GM23338 (cell line): ENCODE results near the gene DIRAS2. TPM values are rescaled to one million over a fixed set of nuclear protein-coding genes. Genes with fewer than 3 reads are reported as not detected.

Experiments used
- ATAC-seq: fragments of 200-7000 bp; cut with Tn5 transposase; 3 replicates; pipeline ENCODE4 v1.9.1; 2020
- DNase-seq: peaks from one replicate; pipeline ENCODE4 v3.0.0-alpha.2; 2015; ENCODE audit warnings: low spot score
- H2AFZ ChIP-seq: fragments of 200-600 bp; sonication (generic); 2 replicates; pipeline ENCODE4 v1.8.0; 2016; ENCODE audit warnings: antibody characterized with exemption, mild to moderate bottlenecking, moderate library complexity
- H3F3A ChIP-seq: fragments of 200-600 bp; sonication (generic); replicated peaks from 2 replicates; pipeline ENCODE4 v1.8.0; 2017; ENCODE audit warnings: antibody characterized with exemption, mixed run types, low read depth
- H3K27ac ChIP-seq: fragments of 200-600 bp; sonication (generic); 2 replicates; pipeline ENCODE4 v1.6.1; 2016; ENCODE audit warnings: low read depth
- H3K27me3 ChIP-seq: fragments of 200-600 bp; sonication (generic); 2 replicates; pipeline ENCODE4 v1.8.0; 2016; ENCODE audit warnings: mild to moderate bottlenecking, mixed run types, moderate library complexity; ENCODE audit not compliant: insufficient read depth
- H3K36me3 ChIP-seq: fragments of 200-600 bp; sonication (generic); 2 replicates; pipeline ENCODE4 v1.8.0; 2016; ENCODE audit warnings: mild to moderate bottlenecking; ENCODE audit not compliant: insufficient read depth
- H3K4me1 ChIP-seq: fragments of 200-600 bp; sonication (generic); 2 replicates; pipeline ENCODE4 v1.8.0; 2016; ENCODE audit warnings: mild to moderate bottlenecking, moderate library complexity; ENCODE audit not compliant: insufficient read depth
- H3K4me2 ChIP-seq: fragments of 200-600 bp; sonication (generic); 2 replicates; pipeline ENCODE4 v1.7.1; 2017; ENCODE audit warnings: mixed run types
- H3K4me3 ChIP-seq: fragments of 200-600 bp; sonication (generic); 2 replicates; pipeline ENCODE4 v1.6.1; 2016; ENCODE audit warnings: mixed run types
- H3K79me2 ChIP-seq: fragments of 200-600 bp; sonication (generic); replicated peaks from 2 replicates; pipeline ENCODE4 v1.8.0; 2017; ENCODE audit warnings: mild to moderate bottlenecking; ENCODE audit not compliant: insufficient read depth
- H3K9me2 ChIP-seq: fragments of 200-600 bp; sonication (generic); 2 replicates; pipeline ENCODE4 v1.8.0; 2017; ENCODE audit not compliant: insufficient read depth
- H4K20me1 ChIP-seq: fragments of 200-600 bp; sonication (generic); replicated peaks from 2 replicates; pipeline ENCODE4 v1.8.0; 2017; ENCODE audit warnings: mild to moderate bottlenecking; ENCODE audit not compliant: insufficient read depth
- H3K27ac Mint-ChIP-seq: 2 replicates; pipeline ENCODE4 v1.8.0; 2020; ENCODE audit warnings: inconsistent platforms, mild to moderate bottlenecking, moderate library complexity, mixed read lengths
- H3K27me3 Mint-ChIP-seq: 3 replicates; pipeline ENCODE4 v1.8.0; 2022; ENCODE audit warnings: low read depth, mild to moderate bottlenecking, moderate library complexity, mixed read lengths, inconsistent platforms; ENCODE audit not compliant: insufficient read depth, poor library complexity
- H3K36me3 Mint-ChIP-seq: 3 replicates; pipeline ENCODE4 v1.8.0; 2021; ENCODE audit warnings: low read depth, mild to moderate bottlenecking, inconsistent platforms, moderate library complexity, mixed read lengths
- H3K4me1 Mint-ChIP-seq: 3 replicates; pipeline ENCODE4 v1.8.0; 2020; ENCODE audit warnings: mild to moderate bottlenecking, inconsistent platforms, mixed read lengths
- H3K4me3 Mint-ChIP-seq: 3 replicates; pipeline ENCODE4 v1.8.0; 2021; ENCODE audit warnings: moderate library complexity, mild to moderate bottlenecking, inconsistent platforms, mixed read lengths
- H3K9me3 Mint-ChIP-seq: 3 replicates; pipeline ENCODE4 v1.8.0; 2020; ENCODE audit warnings: moderate library complexity, mild to moderate bottlenecking, inconsistent platforms, mixed read lengths
- EZH2phosphoT487 ChIP-seq: fragments of 200-600 bp; sonication (generic); IDR thresholded peaks from one replicate; pipeline ENCODE4 v1.8.1; 2018; ENCODE audit warnings: antibody characterized with exemption; ENCODE audit not compliant: unreplicated experiment
- JUNB ChIP-seq: IDR thresholded peaks from one replicate; pipeline ENCODE4 v1.6.1; 2016; ENCODE audit warnings: antibody characterized with exemption; ENCODE audit not compliant: unreplicated experiment
- NANOG ChIP-seq: IDR thresholded peaks from 2 replicates; pipeline ENCODE4 v1.6.1; 2016; ENCODE audit warnings: antibody characterized with exemption, borderline replicate concordance
- STAT1 ChIP-seq: IDR thresholded peaks from one replicate; pipeline ENCODE4 v1.6.1; 2016; ENCODE audit warnings: antibody characterized with exemption; ENCODE audit not compliant: unreplicated experiment
- ZNF114 ChIP-seq: fragments of 250-450 bp; sonication (Bioruptor Pico); IDR thresholded peaks from 2 replicates; pipeline ENCODE4 v1.5.0; 2020; ENCODE audit warnings: mild to moderate bottlenecking, moderate library complexity
- ZNF331 ChIP-seq: fragments of 250-450 bp; sonication (Bioruptor Pico); IDR thresholded peaks from 2 replicates; pipeline ENCODE4 v1.5.0; 2020; ENCODE audit warnings: low read depth, mild to moderate bottlenecking, moderate library complexity
- polyA plus RNA-seq: library from polyadenylated mRNA; unstranded; fragments of >200 nt; fragmentation: Nextera tagmentation; extraction: Ambion mirVana; gene quantifications from 2 replicates; pipeline ENCODE4 v1.2.1, GENCODE V29; 2016
- total RNA-seq: library from RNA; depleted of rRNA; stranded (reverse); fragments of >200 nt; shearing (Covaris generic); gene quantifications from 2 replicates; pipeline ENCODE4 v1.2.3, GENCODE V29; 2014
- TF ChIP-seq, protein P1 (sequence below): IDR thresholded peaks from 2 replicates; pipeline ENCODE4 v1.6.1; 2016; ENCODE audit warnings: antibody characterized with exemption
- TF ChIP-seq, protein P2 (sequence below): IDR thresholded peaks from one replicate; pipeline ENCODE4 v1.6.1; 2018; ENCODE audit warnings: antibody characterized with exemption; ENCODE audit not compliant: unreplicated experiment
- TF ChIP-seq, protein P3 (sequence below), 2 experiments: fragments of 200-600 bp in 1 of 2; sonication (generic) in 1 of 2; conservative IDR thresholded peaks; 2 replicates each; pipeline versions ENCODE4 v1.5.1 to v1.6.1; 2016 to 2017; ENCODE audit warnings: antibody characterized with exemption in 2 of 2, low read depth in 2 of 2, mild to moderate bottlenecking in 2 of 2, moderate library complexity in 1 of 2
- TF ChIP-seq, protein P4 (sequence below): fragments of 250-450 bp; sonication (Bioruptor Pico); IDR thresholded peaks from 2 replicates; pipeline ENCODE4 v1.5.0; 2020; ENCODE audit warnings: mild to moderate bottlenecking, moderate library complexity

DIRAS2 gene
- total and polyA plus RNA-seq, 2 experiments from 2014 or later, result 0.13 to 0.28 TPM

DNA sequence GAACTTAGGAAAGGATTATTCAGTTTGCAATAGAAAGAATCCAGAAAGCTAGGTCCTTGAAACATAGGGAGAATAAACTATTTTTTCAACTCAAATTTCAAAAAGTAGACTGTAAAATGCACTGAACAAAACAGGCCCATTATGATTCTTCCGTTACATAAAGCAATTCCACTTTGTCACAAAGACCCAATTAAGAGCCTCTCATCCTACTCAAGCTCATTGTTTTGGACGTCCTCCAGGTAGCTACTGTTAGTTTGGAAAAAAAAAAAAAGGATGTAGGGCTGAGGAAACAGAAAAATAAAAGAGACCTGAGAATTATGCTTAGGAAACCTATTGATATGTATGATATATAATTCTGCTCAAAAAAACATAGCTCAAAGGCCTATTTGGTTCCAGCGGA, 74.0 kb downstream of the DIRAS2 start:
- no peaks in the 10 kb centered on the region for H3K36me3 Mint-ChIP-seq
- no peak overlapping the region for H3K27ac Mint-ChIP-seq
- no peaks in the 10 kb centered on the region; the same call in 2 of the 3 replicates for H3K9me3 Mint-ChIP-seq

More for the DNA sequence above, 74.0 kb downstream of the DIRAS2 start:
- Histone ChIP-seq H3K27ac (no peak overlapping the region), H3K27me3 (no peaks in the 10 kb centered on the region), H3K36me3 (no peaks in the 10 kb centered on the region), H4K20me1 (no peaks in the 10 kb centered on the region), H3K4me1 (no peaks in the 10 kb centered on the region), H3K4me3 (no peak overlapping the region), H3F3A (no peaks in the 10 kb centered on the region), H3K4me2 (no peak overlapping the region), H3K79me2 (no peaks in the 10 kb centered on the region), H2AFZ (no peak overlapping the region), H3K9me2 (0 out of 2 replicates have a peak, but pooled peaks cover 2% of the 10 kb centered on the region)
- ATAC-seq (no peak), DNase-seq (no peak)
- Mint-ChIP-seq H3K27me3 (no peaks in the 10 kb centered on the region), H3K4me1 (no peaks in the 10 kb centered on the region; the same call in 2 of the 3 replicates), H3K4me3 (no peak overlapping the region)
- TF ChIP-seq ZNF114 (CRISPR knock-in tag) (no peak), STAT1 (no peak), NANOG (no peak), JUNB (no peak), ZNF331 (no peak), EZH2phosphoT487 (no peak)
- TF ChIP-seq, protein P1, sequence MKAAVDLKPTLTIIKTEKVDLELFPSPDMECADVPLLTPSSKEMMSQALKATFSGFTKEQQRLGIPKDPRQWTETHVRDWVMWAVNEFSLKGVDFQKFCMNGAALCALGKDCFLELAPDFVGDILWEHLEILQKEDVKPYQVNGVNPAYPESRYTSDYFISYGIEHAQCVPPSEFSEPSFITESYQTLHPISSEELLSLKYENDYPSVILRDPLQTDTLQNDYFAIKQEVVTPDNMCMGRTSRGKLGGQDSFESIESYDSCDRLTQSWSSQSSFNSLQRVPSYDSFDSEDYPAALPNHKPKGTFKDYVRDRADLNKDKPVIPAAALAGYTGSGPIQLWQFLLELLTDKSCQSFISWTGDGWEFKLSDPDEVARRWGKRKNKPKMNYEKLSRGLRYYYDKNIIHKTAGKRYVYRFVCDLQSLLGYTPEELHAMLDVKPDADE, result no peak
- TF ChIP-seq, protein P2, sequence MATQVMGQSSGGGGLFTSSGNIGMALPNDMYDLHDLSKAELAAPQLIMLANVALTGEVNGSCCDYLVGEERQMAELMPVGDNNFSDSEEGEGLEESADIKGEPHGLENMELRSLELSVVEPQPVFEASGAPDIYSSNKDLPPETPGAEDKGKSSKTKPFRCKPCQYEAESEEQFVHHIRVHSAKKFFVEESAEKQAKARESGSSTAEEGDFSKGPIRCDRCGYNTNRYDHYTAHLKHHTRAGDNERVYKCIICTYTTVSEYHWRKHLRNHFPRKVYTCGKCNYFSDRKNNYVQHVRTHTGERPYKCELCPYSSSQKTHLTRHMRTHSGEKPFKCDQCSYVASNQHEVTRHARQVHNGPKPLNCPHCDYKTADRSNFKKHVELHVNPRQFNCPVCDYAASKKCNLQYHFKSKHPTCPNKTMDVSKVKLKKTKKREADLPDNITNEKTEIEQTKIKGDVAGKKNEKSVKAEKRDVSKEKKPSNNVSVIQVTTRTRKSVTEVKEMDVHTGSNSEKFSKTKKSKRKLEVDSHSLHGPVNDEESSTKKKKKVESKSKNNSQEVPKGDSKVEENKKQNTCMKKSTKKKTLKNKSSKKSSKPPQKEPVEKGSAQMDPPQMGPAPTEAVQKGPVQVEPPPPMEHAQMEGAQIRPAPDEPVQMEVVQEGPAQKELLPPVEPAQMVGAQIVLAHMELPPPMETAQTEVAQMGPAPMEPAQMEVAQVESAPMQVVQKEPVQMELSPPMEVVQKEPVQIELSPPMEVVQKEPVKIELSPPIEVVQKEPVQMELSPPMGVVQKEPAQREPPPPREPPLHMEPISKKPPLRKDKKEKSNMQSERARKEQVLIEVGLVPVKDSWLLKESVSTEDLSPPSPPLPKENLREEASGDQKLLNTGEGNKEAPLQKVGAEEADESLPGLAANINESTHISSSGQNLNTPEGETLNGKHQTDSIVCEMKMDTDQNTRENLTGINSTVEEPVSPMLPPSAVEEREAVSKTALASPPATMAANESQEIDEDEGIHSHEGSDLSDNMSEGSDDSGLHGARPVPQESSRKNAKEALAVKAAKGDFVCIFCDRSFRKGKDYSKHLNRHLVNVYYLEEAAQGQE, result no peak
- TF ChIP-seq, protein P3, sequence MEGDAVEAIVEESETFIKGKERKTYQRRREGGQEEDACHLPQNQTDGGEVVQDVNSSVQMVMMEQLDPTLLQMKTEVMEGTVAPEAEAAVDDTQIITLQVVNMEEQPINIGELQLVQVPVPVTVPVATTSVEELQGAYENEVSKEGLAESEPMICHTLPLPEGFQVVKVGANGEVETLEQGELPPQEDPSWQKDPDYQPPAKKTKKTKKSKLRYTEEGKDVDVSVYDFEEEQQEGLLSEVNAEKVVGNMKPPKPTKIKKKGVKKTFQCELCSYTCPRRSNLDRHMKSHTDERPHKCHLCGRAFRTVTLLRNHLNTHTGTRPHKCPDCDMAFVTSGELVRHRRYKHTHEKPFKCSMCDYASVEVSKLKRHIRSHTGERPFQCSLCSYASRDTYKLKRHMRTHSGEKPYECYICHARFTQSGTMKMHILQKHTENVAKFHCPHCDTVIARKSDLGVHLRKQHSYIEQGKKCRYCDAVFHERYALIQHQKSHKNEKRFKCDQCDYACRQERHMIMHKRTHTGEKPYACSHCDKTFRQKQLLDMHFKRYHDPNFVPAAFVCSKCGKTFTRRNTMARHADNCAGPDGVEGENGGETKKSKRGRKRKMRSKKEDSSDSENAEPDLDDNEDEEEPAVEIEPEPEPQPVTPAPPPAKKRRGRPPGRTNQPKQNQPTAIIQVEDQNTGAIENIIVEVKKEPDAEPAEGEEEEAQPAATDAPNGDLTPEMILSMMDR (conservative IDR thresholded peaks at IDR 0.05; ENCODE audit: low read depth in 2 of 2), result no peak
- TF ChIP-seq, protein P4, sequence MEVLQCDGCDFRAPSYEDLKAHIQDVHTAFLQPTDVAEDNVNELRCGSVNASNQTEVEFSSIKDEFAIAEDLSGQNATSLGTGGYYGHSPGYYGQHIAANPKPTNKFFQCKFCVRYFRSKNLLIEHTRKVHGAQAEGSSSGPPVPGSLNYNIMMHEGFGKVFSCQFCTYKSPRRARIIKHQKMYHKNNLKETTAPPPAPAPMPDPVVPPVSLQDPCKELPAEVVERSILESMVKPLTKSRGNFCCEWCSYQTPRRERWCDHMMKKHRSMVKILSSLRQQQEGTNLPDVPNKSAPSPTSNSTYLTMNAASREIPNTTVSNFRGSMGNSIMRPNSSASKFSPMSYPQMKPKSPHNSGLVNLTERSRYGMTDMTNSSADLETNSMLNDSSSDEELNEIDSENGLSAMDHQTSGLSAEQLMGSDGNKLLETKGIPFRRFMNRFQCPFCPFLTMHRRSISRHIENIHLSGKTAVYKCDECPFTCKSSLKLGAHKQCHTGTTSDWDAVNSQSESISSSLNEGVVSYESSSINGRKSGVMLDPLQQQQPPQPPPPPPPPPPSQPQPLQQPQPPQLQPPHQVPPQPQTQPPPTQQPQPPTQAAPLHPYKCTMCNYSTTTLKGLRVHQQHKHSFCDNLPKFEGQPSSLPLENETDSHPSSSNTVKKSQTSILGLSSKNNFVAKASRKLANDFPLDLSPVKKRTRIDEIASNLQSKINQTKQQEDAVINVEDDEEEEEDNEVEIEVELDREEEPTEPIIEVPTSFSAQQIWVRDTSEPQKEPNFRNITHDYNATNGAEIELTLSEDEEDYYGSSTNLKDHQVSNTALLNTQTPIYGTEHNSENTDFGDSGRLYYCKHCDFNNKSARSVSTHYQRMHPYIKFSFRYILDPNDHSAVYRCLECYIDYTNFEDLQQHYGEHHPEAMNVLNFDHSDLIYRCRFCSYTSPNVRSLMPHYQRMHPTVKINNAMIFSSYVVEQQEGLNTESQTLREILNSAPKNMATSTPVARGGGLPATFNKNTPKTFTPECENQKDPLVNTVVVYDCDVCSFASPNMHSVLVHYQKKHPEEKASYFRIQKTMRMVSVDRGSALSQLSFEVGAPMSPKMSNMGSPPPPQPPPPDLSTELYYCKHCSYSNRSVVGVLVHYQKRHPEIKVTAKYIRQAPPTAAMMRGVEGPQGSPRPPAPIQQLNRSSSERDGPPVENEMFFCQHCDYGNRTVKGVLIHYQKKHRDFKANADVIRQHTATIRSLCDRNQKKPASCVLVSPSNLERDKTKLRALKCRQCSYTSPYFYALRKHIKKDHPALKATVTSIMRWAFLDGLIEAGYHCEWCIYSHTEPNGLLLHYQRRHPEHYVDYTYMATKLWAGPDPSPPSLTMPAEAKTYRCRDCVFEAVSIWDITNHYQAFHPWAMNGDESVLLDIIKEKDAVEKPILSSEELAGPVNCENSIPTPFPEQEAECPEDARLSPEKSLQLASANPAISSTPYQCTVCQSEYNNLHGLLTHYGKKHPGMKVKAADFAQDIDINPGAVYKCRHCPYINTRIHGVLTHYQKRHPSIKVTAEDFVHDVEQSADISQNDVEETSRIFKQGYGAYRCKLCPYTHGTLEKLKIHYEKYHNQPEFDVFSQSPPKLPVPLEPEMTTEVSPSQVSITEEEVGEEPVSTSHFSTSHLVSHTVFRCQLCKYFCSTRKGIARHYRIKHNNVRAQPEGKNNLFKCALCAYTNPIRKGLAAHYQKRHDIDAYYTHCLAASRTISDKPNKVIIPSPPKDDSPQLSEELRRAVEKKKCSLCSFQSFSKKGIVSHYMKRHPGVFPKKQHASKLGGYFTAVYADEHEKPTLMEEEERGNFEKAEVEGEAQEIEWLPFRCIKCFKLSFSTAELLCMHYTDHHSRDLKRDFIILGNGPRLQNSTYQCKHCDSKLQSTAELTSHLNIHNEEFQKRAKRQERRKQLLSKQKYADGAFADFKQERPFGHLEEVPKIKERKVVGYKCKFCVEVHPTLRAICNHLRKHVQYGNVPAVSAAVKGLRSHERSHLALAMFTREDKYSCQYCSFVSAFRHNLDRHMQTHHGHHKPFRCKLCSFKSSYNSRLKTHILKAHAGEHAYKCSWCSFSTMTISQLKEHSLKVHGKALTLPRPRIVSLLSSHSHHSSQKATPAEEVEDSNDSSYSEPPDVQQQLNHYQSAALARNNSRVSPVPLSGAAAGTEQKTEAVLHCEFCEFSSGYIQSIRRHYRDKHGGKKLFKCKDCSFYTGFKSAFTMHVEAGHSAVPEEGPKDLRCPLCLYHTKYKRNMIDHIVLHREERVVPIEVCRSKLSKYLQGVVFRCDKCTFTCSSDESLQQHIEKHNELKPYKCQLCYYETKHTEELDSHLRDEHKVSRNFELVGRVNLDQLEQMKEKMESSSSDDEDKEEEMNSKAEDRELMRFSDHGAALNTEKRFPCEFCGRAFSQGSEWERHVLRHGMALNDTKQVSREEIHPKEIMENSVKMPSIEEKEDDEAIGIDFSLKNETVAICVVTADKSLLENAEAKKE (CRISPR knock-in tag), result no peak
